Neural cell (in vitro differentiated cells): ENCODE data around the gene CAVIN3.

Experiments used
- EP300 ChIP-seq: fragments of 450-650 bp; conservative IDR thresholded peaks from 2 replicates; pipeline ENCODE4 v1.6.1; 2014; ENCODE audit warnings: antibody characterized with exemption, mild to moderate bottlenecking, moderate library complexity; ENCODE audit not compliant: poor library complexity, severe bottlenecking
- EZH2 ChIP-seq: fragments of 200-600, 300-800 bp; shearing (Covaris generic), sonication (generic); IDR thresholded peaks from 2 replicates; pipeline ENCODE4 v1.6.1; 2014; ENCODE audit warnings: antibody characterized with exemption, low read length, borderline replicate concordance, mild to moderate bottlenecking; ENCODE audit not compliant: insufficient read depth, poor library complexity, severe bottlenecking
- MXI1 ChIP-seq: fragments of 450-650 bp; conservative IDR thresholded peaks from 2 replicates; pipeline ENCODE4 v1.6.1; 2014; ENCODE audit warnings: antibody characterized with exemption, mild to moderate bottlenecking; ENCODE audit not compliant: poor library complexity, severe bottlenecking
- TF ChIP-seq, protein P1 (sequence below): IDR thresholded peaks from 2 replicates; pipeline ENCODE4 v1.6.1; 2012; ENCODE audit warnings: borderline replicate concordance
- TF ChIP-seq, protein P2 (sequence below): fragments of 450-650 bp; IDR thresholded peaks from 2 replicates; pipeline ENCODE4 v1.5.1; 2014; ENCODE audit warnings: antibody characterized with exemption, mild to moderate bottlenecking, moderate library complexity; ENCODE audit not compliant: poor library complexity, severe bottlenecking

DNA sequence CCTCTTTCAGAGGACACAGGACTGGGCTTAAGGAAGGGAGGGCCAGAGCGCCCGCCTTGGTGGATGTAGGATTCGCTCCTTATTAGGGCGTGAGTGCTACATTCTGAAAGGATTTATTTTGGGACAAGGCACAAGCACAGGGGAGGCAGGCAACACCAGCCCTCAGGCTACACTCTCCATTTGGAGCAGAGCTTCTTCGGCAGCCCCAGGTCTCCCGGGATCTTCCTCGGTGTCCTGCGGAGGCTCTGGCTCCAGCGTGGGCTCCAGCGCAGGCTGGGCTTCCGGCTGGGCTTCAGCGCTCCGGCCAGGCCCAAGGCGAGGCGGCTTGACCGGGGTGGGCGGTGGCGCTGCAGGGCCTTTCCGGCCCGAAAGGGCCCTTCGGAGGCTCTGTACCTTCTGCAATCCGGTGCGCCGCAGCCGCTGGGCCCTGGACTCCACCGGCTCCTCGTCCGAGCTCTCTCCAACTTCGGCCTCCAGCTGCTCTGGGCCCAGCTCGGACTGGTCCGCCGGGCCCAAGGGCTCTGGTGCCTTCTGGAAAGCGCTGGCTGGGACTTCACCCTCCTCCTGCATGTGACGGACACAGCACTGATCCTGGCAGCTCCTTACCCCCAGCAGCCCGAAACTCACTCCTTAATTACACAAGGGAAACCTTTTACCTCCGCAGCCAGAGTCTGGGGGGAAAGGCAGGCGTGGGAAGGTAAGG lies 1.1 kb downstream of the CAVIN3 start:
- TF ChIP-seq, protein P1, sequence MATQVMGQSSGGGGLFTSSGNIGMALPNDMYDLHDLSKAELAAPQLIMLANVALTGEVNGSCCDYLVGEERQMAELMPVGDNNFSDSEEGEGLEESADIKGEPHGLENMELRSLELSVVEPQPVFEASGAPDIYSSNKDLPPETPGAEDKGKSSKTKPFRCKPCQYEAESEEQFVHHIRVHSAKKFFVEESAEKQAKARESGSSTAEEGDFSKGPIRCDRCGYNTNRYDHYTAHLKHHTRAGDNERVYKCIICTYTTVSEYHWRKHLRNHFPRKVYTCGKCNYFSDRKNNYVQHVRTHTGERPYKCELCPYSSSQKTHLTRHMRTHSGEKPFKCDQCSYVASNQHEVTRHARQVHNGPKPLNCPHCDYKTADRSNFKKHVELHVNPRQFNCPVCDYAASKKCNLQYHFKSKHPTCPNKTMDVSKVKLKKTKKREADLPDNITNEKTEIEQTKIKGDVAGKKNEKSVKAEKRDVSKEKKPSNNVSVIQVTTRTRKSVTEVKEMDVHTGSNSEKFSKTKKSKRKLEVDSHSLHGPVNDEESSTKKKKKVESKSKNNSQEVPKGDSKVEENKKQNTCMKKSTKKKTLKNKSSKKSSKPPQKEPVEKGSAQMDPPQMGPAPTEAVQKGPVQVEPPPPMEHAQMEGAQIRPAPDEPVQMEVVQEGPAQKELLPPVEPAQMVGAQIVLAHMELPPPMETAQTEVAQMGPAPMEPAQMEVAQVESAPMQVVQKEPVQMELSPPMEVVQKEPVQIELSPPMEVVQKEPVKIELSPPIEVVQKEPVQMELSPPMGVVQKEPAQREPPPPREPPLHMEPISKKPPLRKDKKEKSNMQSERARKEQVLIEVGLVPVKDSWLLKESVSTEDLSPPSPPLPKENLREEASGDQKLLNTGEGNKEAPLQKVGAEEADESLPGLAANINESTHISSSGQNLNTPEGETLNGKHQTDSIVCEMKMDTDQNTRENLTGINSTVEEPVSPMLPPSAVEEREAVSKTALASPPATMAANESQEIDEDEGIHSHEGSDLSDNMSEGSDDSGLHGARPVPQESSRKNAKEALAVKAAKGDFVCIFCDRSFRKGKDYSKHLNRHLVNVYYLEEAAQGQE, result no peak
- TF ChIP-seq, protein P2, sequence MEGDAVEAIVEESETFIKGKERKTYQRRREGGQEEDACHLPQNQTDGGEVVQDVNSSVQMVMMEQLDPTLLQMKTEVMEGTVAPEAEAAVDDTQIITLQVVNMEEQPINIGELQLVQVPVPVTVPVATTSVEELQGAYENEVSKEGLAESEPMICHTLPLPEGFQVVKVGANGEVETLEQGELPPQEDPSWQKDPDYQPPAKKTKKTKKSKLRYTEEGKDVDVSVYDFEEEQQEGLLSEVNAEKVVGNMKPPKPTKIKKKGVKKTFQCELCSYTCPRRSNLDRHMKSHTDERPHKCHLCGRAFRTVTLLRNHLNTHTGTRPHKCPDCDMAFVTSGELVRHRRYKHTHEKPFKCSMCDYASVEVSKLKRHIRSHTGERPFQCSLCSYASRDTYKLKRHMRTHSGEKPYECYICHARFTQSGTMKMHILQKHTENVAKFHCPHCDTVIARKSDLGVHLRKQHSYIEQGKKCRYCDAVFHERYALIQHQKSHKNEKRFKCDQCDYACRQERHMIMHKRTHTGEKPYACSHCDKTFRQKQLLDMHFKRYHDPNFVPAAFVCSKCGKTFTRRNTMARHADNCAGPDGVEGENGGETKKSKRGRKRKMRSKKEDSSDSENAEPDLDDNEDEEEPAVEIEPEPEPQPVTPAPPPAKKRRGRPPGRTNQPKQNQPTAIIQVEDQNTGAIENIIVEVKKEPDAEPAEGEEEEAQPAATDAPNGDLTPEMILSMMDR, result no peak
- TF ChIP-seq EP300, result no peak
- no peak for TF ChIP-seq EZH2
- no peak for TF ChIP-seq MXI1
